Mesothelial cell of epicardium (in vitro differentiated cells): ENCODE measurements around the gene GOLGA6L10. TPM values are rescaled to one million over a fixed set of nuclear protein-coding genes. Genes with fewer than 3 reads are reported as not detected.
"Not testable (repeated sequence)": the region's sequence is repeated elsewhere in the genome, so short reads cannot be mapped to it uniquely, and the experiment has no call there.

Experiments
- DNase-seq, 2 experiments: peaks; one replicate each; pipeline ENCODE4 v3.0.0; 2021; ENCODE audit warnings: low spot score in 2 of 2; ENCODE audit not compliant: unreplicated experiment in 2 of 2
- H3K27ac Mint-ChIP-seq: 2 replicates; pipeline ENCODE4 v1.8.0; 2021; ENCODE audit warnings: mixed read lengths
- H3K27me3 Mint-ChIP-seq: 2 replicates; pipeline ENCODE4 v1.8.0; 2021; ENCODE audit warnings: low read depth, mixed read lengths
- H3K36me3 Mint-ChIP-seq: 2 replicates; pipeline ENCODE4 v1.8.0; 2021; ENCODE audit warnings: mixed read lengths
- H3K4me1 Mint-ChIP-seq: 2 replicates; pipeline ENCODE4 v1.8.0; 2021; ENCODE audit warnings: mixed read lengths
- H3K4me3 Mint-ChIP-seq: 2 replicates; pipeline ENCODE4 v1.8.0; 2021; ENCODE audit warnings: mild to moderate bottlenecking, moderate library complexity, mixed read lengths
- H3K9me3 Mint-ChIP-seq: 2 replicates; pipeline ENCODE4 v1.8.0; 2021; ENCODE audit warnings: mixed read lengths
- total RNA-seq: library from RNA; stranded (reverse); gene quantifications from 3 replicates; pipeline ENCODE4 v1.2.1, GENCODE V29; 2021
- TF ChIP-seq, protein P1 (sequence below): fragments of 200-600 bp; sonication (generic); IDR thresholded peaks from one replicate; pipeline ENCODE4 v1.5.0; 2021; ENCODE audit warnings: antibody characterized with exemption; ENCODE audit not compliant: unreplicated experiment

GOLGA6L10 gene
- total RNA-seq, 1 donor from 2014 or later: 11.6 TPM

DNA sequence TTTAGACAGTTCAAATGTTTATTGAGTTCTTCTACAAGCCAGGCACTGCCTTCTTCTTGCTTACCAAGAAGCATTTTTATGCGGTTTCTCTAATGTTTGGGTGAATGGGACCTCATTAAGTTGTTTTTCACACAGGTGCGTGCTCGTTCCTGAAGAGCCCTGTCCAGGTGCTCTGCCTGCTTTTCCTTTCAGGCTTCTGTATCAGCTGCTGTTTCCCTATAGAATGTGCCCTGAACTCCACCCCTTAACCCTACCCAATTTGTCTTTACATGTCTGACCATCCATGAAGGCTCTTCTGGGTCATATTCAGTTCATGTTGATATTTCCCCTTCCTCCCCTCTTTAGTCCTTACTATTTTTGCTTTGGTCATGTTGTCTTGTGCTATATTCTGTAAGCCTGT, 22.4 kb upstream of the GOLGA6L10 start:
- TF ChIP-seq, protein P1, sequence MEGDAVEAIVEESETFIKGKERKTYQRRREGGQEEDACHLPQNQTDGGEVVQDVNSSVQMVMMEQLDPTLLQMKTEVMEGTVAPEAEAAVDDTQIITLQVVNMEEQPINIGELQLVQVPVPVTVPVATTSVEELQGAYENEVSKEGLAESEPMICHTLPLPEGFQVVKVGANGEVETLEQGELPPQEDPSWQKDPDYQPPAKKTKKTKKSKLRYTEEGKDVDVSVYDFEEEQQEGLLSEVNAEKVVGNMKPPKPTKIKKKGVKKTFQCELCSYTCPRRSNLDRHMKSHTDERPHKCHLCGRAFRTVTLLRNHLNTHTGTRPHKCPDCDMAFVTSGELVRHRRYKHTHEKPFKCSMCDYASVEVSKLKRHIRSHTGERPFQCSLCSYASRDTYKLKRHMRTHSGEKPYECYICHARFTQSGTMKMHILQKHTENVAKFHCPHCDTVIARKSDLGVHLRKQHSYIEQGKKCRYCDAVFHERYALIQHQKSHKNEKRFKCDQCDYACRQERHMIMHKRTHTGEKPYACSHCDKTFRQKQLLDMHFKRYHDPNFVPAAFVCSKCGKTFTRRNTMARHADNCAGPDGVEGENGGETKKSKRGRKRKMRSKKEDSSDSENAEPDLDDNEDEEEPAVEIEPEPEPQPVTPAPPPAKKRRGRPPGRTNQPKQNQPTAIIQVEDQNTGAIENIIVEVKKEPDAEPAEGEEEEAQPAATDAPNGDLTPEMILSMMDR: no peak
- Mint-ChIP-seq H3K4me3 (no peak overlapping the region), H3K9me3 (peaks cover 6% of the 10 kb centered on the region), H3K27me3 (no peaks in the 10 kb centered on the region), H3K36me3 (peaks cover 2% of the 10 kb centered on the region), H3K27ac (peak overlapping the region; percentile 69), H3K4me1 (peaks cover 26% of the 10 kb centered on the region)
- no peak for DNase-seq

DNA sequence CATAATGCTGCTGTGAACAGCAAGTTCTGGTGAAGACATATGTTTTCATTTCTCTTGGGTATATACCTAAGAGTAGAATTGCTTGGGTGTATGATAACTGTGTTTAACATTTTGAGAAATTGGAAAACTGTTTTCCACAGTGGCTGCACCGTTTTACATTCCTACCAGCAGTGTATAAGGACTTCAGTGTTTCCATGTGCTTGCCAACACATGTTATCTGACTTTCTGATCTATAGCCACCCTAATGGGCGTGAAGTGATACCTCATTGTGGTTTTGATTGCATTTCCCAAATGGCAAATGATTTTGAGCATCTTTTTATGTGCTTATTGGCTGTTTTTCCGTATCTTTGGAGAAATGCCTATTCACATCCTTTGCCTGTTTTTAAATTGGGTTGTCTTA, 18.5 kb upstream of the GOLGA6L10 start:
- not testable (repeated sequence) for H3K36me3 Mint-ChIP-seq, H3K27ac Mint-ChIP-seq, DNase-seq, H3K9me3 Mint-ChIP-seq, H3K27me3 Mint-ChIP-seq, H3K4me3 Mint-ChIP-seq
- peaks cover 13% of the 10 kb centered on the region for H3K4me1 Mint-ChIP-seq

DNA sequence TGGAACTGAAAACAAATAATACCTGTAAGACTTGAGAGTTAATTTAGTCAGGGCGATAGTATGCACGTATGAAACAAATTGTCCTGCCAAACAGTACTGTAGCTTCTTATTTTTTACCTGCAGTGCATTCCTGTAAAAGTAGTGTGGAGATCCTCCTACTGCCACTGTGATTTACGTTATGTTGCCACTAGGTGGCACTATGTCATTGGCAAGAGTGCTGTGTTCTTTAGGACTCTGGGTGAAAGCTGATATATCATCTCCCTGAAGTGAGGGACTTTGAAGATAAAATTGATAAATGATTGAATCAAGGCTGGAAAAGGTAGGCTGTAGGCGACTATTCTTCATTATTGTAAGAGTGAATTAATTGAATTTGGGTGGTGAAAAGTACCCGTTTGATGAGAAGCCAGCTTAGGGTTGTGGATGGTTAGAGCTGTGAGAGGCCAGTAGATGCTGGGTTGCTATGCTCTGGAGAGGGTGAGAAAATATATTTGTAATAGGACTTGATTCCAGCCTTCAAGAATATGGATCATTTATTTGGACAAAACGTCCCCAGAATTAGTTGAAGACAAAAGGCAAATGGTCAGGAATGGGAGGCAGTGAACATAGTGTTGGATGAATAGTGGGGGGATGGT, 16.5 kb upstream of the GOLGA6L10 start:
- H3K27ac Mint-ChIP-seq, H3K27me3 Mint-ChIP-seq, H3K9me3 Mint-ChIP-seq, H3K4me3 Mint-ChIP-seq, H3K4me1 Mint-ChIP-seq, H3K36me3 Mint-ChIP-seq, DNase-seq: not testable (repeated sequence)
- TF ChIP-seq, protein P1: peak; percentile 31

DNA sequence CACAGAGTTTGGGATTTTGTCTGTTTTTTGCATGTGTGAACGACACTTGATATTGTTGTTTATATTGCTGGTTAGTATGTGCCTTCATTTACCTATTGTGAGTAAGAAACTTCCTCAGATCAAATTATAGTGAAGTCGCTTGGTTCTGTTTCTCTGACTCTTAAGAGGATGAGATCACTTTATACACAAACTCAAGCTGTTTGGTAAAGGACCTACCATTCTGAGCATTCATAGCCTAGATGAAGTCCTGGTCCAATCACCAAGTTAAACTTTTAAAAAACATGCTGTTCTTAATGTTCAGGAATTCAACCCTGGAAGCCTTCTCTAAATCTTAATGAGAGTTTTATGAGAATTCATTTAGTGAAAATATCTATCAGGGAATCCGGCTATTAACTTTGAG, 15.3 kb upstream of the GOLGA6L10 start:
- not testable (repeated sequence) for H3K4me1 Mint-ChIP-seq, H3K4me3 Mint-ChIP-seq, H3K27me3 Mint-ChIP-seq, H3K27ac Mint-ChIP-seq, DNase-seq, H3K36me3 Mint-ChIP-seq, H3K9me3 Mint-ChIP-seq

DNA sequence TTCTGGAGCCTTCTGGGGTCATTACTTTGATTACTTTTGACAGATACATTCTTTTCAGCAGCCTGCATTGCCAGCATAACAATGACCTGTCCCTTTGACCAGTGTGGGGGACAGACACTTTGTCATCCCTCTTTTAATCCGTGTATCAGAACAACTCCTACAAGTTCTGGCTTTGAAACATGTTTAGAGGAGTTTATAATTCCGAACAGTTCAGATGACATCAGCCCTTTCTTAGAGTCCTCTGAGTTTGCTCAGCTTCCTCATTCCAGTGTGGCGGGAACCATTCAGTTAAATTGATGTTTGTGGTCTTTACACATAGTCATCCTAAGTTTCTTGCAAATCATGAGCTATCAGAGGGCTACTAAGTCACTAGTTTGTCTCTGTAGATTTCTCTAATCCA, 13.5 kb upstream of the GOLGA6L10 start:
- not testable (repeated sequence) for H3K9me3 Mint-ChIP-seq, H3K27me3 Mint-ChIP-seq, H3K4me3 Mint-ChIP-seq, H3K27ac Mint-ChIP-seq, DNase-seq, H3K4me1 Mint-ChIP-seq, H3K36me3 Mint-ChIP-seq

DNA sequence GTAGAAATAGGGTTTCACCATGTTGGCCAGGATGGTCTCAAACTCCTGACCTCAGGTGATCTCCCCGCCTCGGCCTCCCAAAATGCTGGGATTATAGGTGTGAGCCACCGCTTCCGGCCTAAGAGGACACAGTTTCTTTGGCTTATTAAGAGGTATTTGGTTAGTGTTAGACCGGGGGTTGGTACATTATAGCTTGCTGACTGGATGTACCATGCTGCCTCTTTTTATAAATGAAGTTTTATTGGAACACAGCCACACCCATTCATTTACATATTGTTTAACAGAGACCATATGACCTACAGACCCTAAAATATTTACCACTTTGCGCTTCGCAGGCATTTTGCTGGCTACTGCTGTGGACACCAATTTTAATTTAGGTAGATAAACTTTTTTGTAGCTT, 11.3 kb upstream of the GOLGA6L10 start:
- H3K36me3 Mint-ChIP-seq, H3K27me3 Mint-ChIP-seq: not testable (repeated sequence)

DNA sequence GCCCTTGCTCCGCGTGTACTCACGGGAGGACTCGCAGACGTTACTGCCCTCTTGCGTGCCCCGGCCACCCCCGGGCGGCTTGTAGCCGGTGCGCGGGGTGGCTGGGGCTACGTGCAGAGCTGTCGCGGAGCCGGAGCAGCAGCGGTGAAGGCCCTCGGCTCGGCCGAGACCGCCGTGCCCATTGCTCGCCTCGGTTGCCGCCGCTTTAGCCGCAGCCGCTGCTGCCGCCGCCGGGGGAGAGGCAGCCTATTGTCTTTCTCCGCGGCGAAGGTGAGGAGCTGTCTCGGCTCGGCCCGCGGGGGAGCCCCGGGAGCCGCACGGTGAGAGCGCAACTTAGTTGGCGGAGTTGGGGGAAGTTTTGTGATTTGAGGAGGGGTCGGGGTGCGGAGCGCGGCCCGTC, 5.8 kb upstream of the GOLGA6L10 start:
- not testable (repeated sequence) for H3K27ac Mint-ChIP-seq, H3K4me1 Mint-ChIP-seq, H3K27me3 Mint-ChIP-seq, DNase-seq, H3K4me3 Mint-ChIP-seq, H3K9me3 Mint-ChIP-seq, H3K36me3 Mint-ChIP-seq

More for the DNA sequence above, 11.3 kb upstream of the GOLGA6L10 start:
- not testable (repeated sequence) for H3K27ac Mint-ChIP-seq, H3K4me3 Mint-ChIP-seq, H3K9me3 Mint-ChIP-seq, DNase-seq, H3K4me1 Mint-ChIP-seq

DNA sequence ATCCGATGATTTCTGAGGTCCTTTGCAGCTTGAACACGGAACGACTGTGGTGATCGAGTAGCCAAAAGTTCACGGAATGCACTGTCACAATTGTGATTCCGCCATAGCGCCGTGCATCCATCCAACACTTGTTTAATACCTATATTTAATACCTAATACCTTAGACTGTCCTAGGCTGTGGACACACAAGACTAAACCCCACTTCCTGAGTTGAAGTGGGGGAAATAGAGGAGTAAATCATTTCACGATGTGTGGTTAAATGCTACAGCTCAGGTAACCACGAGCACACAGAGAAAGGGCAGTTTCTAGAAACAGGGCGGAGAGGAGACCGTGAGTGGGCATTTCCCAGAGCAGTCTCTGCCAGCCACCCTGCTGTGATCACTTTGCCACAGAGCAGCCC, 5.3 kb upstream of the GOLGA6L10 start:
- not testable (repeated sequence) for H3K36me3 Mint-ChIP-seq, H3K4me3 Mint-ChIP-seq, H3K9me3 Mint-ChIP-seq, H3K27me3 Mint-ChIP-seq, DNase-seq, H3K4me1 Mint-ChIP-seq, H3K27ac Mint-ChIP-seq

DNA sequence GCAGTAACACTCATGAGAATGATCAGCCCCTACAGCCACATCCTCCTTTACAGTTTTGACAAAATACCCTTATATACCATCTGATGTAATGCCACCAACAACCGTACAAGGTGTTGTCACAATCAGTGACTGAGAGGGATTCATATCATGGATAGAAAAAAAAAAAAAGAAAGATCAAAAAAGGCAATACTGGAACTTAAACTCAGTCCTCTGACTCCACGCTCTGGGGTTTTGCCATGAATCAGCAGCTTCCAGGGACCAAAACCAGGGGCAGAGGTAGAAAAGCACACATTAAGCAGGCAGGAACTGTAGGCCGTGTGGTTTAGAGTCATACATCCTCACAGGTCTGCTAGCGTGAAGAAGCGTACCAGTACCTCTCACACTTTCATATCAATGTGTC, 1.6 kb downstream of the GOLGA6L10 start:
- H3K27ac Mint-ChIP-seq, H3K9me3 Mint-ChIP-seq, H3K27me3 Mint-ChIP-seq, H3K36me3 Mint-ChIP-seq, H3K4me1 Mint-ChIP-seq, DNase-seq, H3K4me3 Mint-ChIP-seq: not testable (repeated sequence)

DNA sequence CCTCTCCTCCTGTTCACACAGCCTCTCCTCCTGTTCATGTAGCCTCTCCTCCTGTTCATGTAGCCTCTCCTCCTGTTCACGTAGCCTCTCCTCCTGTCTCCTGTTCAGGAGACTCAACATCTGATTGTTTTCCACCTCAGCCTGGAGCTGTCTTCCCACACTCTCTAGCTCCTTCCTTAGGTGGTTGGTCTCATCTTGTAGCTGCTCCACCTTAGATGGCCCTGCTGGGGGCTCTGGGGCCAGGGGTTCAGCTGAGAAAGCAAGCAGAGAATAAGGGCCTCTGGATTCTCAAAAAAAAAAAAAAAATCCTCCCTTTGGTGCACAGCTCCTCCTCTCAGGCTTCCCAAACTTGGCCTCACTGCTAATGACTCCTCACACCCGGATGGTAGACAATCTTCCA, 4.1 kb downstream of the GOLGA6L10 start:
- H3K36me3 Mint-ChIP-seq, H3K9me3 Mint-ChIP-seq, H3K4me1 Mint-ChIP-seq, DNase-seq, H3K27me3 Mint-ChIP-seq, H3K27ac Mint-ChIP-seq, H3K4me3 Mint-ChIP-seq: not testable (repeated sequence)

DNA sequence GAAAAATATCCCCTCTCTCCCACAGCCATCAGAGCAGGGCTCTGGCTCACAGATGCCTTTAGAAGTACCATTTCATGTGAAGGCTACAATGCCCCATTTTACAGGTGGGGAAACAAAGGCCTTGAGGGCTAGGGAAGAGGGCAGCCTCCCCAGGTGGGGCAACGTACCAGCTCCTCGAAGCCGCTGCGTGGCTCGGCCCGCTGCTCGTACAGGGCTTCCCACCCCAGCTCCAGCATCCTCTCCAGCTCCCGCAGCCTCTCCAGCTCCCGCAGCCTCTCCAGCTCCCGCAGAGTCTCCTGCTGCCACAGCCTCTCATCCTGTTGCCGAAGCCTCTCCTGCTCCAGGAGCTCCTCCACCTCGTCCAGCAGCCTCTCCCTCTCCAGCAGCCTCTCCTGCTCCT, 4.9 kb downstream of the GOLGA6L10 start:
- H3K27ac Mint-ChIP-seq, H3K9me3 Mint-ChIP-seq, H3K4me3 Mint-ChIP-seq, H3K36me3 Mint-ChIP-seq, H3K27me3 Mint-ChIP-seq, DNase-seq, H3K4me1 Mint-ChIP-seq: not testable (repeated sequence)

DNA sequence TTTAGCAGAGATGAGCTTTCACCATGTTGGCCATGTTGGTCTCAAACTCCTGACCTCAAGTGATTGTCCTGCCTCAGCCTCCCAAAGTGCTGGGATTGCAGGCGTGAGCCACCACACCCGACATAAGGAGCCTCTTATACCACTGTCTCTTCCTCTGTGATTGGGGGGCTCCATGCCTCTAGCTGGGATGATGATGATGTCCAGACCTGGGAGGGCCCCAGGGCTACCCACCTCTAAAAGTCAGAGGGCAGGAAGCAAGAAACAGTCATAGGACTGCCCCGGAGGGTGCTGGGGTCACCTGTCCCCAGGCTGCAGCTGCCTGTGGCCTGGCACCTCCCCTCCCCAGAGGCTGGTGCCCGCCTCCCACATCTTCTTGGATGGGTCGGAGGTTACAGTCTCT, 5.4 kb downstream of the GOLGA6L10 start:
- not testable (repeated sequence) for H3K9me3 Mint-ChIP-seq, H3K36me3 Mint-ChIP-seq, H3K4me3 Mint-ChIP-seq, H3K27ac Mint-ChIP-seq, H3K4me1 Mint-ChIP-seq, DNase-seq, H3K27me3 Mint-ChIP-seq
